DND-41 (cell line): ENCODE results near the gene FAM168B.
"Not testable (repeated sequence)": the region's sequence is repeated elsewhere in the genome, so short reads cannot be mapped to it uniquely, and the experiment has no call there.

ENCODE experiments used
- ATAC-seq: fragments of 200-7000 bp; cut with Tn5 transposase; 3 replicates; pipeline ENCODE4 v1.9.1; 2021; ENCODE audit warnings: low read depth; ENCODE audit not compliant: insufficient read depth
- DNase-seq: peaks from one replicate; pipeline ENCODE4 v3.0.0-alpha.2; 2020
- H2AFZ ChIP-seq: 2 replicates; pipeline ENCODE4 v1.6.0; 2012; ENCODE audit warnings: low read depth, low read length
- H3K27ac ChIP-seq: 2 replicates; pipeline ENCODE4 v1.5.1; 2012; ENCODE audit warnings: low read length, inconsistent platforms
- H3K27me3 ChIP-seq: fragments of 200-600 bp; sonication (generic); 2 replicates; pipeline ENCODE4 v1.6.0; 2012; ENCODE audit warnings: low read length, mild to moderate bottlenecking, inconsistent platforms; ENCODE audit not compliant: insufficient read depth, poor library complexity
- H3K36me3 ChIP-seq: 2 replicates; pipeline ENCODE4 v1.5.1; 2012; ENCODE audit warnings: low read length, inconsistent platforms; ENCODE audit not compliant: insufficient read depth
- H3K4me1 ChIP-seq: 2 replicates; pipeline ENCODE4 v1.5.1; 2012; ENCODE audit warnings: mild to moderate bottlenecking, low read length; ENCODE audit not compliant: insufficient read depth
- H3K4me2 ChIP-seq: 2 replicates; pipeline ENCODE4 v1.6.0; 2012; ENCODE audit warnings: mild to moderate bottlenecking, moderate library complexity, low read length, inconsistent platforms; ENCODE audit not compliant: insufficient read depth
- H3K4me3 ChIP-seq, 2 experiments: fragments of 200-600 bp in 1 of 2; shearing (Covaris generic) in 1 of 2; 2 replicates each; pipeline ENCODE4 v1.5.1; 2012 to 2016; ENCODE audit warnings: inconsistent platforms in 2 of 2, low read length in 2 of 2, mild to moderate bottlenecking in 2 of 2, low read depth in 1 of 2, moderate library complexity in 1 of 2
- H3K79me2 ChIP-seq: 2 replicates; pipeline ENCODE4 v1.6.0; 2012; ENCODE audit warnings: low read length, inconsistent platforms; ENCODE audit not compliant: insufficient read depth
- H3K9ac ChIP-seq: 2 replicates; pipeline ENCODE4 v1.6.0; 2012; ENCODE audit warnings: low read depth, mild to moderate bottlenecking, inconsistent platforms, low read length, moderate library complexity
- H3K9me3 ChIP-seq: 2 replicates; pipeline ENCODE4 v1.5.1; 2012; ENCODE audit warnings: low read length, moderate library complexity, mild to moderate bottlenecking, inconsistent platforms; ENCODE audit not compliant: insufficient read depth, severe bottlenecking
- H4K20me1 ChIP-seq: 2 replicates; pipeline ENCODE4 v1.6.0; 2012; ENCODE audit warnings: low read length; ENCODE audit not compliant: insufficient read depth
- CTCF ChIP-seq: IDR thresholded peaks from 2 replicates; pipeline ENCODE4 v1.5.1; 2012; ENCODE audit warnings: borderline replicate concordance, low read length, moderate library complexity, mild to moderate bottlenecking; ENCODE audit not compliant: poor library complexity, severe bottlenecking; ENCODE audit errors: extremely low read depth
- EZH2 ChIP-seq: IDR thresholded peaks from 3 replicates; pipeline ENCODE4 v1.6.1; 2012; ENCODE audit warnings: borderline replicate concordance, low read depth, mild to moderate bottlenecking, moderate library complexity, low read length, inconsistent platforms; ENCODE audit not compliant: severe bottlenecking

FAM168B gene

DNA sequence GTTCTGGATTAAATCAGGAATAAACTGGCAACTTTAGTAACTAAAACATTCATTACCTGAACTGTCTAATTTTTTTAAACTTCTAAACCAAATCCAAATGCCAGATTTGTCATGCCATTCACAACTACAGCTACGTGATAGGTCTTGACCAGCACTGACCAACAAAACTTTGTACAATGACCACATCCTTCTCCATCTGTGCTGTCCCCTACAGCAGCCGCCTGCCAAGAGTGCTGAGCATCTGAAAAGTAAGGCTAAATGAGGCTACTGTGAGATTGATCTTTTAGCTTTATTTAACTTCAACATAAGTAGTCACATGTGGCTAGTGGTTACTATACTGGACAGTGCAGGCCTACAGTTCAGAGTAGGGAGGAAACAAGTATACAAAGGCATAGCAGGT is 7.6 kb downstream of the FAM168B start:
- Histone ChIP-seq H3K4me2 (no peak overlapping the region), H3K4me1 (peaks cover under 1% of the 10 kb centered on the region), H3K36me3 (peaks cover 70% of the 10 kb centered on the region)

DNA sequence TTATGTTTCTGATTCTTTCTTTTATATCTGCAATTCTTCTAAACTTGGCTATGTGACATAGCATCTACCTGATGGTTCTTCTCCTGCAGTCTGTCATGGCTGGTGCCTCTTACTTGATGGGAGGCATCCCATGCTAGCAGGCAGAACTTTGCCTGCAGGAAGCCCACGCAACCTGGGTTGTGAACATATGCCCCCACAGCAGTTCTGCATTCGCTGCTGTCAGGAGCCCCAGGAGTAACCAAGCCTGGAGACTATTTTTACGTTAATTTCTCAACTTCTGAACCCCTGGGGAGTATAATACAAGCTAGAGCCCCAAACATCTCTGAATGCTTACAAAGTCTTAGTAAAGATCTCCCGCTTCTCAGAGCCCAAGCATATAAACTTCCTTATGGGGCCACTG is 12.1 kb downstream of the FAM168B start:
- Histone ChIP-seq H3K36me3 (peaks cover 88% of the 10 kb centered on the region), H3K27me3 (no peaks in the 10 kb centered on the region), H2AFZ (no peak overlapping the region), H4K20me1 (peaks cover 67% of the 10 kb centered on the region), H3K27ac (no peak overlapping the region), H3K4me3 (no peak overlapping the region), H3K79me2 (peaks cover 93% of the 10 kb centered on the region), H3K4me2 (no peak overlapping the region), H3K4me1 (no peaks in the 10 kb centered on the region), H3K9ac (no peak overlapping the region), H3K9me3 (no peaks in the 10 kb centered on the region)
- DNase-seq (no peak), ATAC-seq (no peak)
- TF ChIP-seq EZH2, result no peak
- TF ChIP-seq CTCF, result no peak

More for the DNA sequence above, 7.6 kb downstream of the FAM168B start:
- ATAC-seq, result no peak
- Histone ChIP-seq H3K27me3 (no peaks in the 10 kb centered on the region), H3K4me3 (no peak overlapping the region), H3K27ac (no peak overlapping the region), H3K9me3 (no peaks in the 10 kb centered on the region), H3K79me2 (peaks cover 98% of the 10 kb centered on the region), H4K20me1 (peaks cover 79% of the 10 kb centered on the region), H3K9ac (no peak overlapping the region), H2AFZ (no peak overlapping the region)
- no peak for TF ChIP-seq EZH2
- TF ChIP-seq CTCF, result no peak
- no peak for DNase-seq

- not testable (repeated sequence) for H2AFZ ChIP-seq, H3K9ac ChIP-seq, H3K9me3 ChIP-seq, H3K27me3 ChIP-seq, ATAC-seq, H3K27ac ChIP-seq, H3K4me1 ChIP-seq, H3K4me2 ChIP-seq, DNase-seq, H3K4me3 ChIP-seq
- Histone ChIP-seq H4K20me1 (peaks cover 63% of the 10 kb centered on the region), H3K36me3 (peaks cover 88% of the 10 kb centered on the region), H3K79me2 (peaks cover 93% of the 10 kb centered on the region)
These were observed 13.3 kb downstream of the FAM168B start for GRCh38 chr2:131079931-131080330.

- no peak overlapping the region for H3K4me3 ChIP-seq
- no peaks in the 10 kb centered on the region for H3K4me1 ChIP-seq
- no peaks in the 10 kb centered on the region for H3K9me3 ChIP-seq
- no peaks in the 10 kb centered on the region for H3K27me3 ChIP-seq
- no peak for ATAC-seq
- H3K4me2 ChIP-seq, result no peak overlapping the region
- peaks cover 63% of the 10 kb centered on the region for H4K20me1 ChIP-seq
- H2AFZ ChIP-seq, result no peak overlapping the region
- no peak overlapping the region for H3K9ac ChIP-seq
- peaks cover 94% of the 10 kb centered on the region for H3K79me2 ChIP-seq
- H3K36me3 ChIP-seq, result peaks cover 96% of the 10 kb centered on the region
- no peak for DNase-seq
- no peak overlapping the region for H3K27ac ChIP-seq
- TF ChIP-seq EZH2 (no peak), CTCF (no peak)
These were observed 15.3 kb downstream of the FAM168B start for GRCh38 chr2:131077966-131078365.
